IPS DF 6.9 (cell line): Measurements from ENCODE around the gene SLC9C1.

Experiments used
- DNase-seq: peaks from one replicate; pipeline ENCODE4 v3.0.0-alpha.2; 2013; ENCODE audit warnings: low read depth, low spot score
- H3K27ac ChIP-seq: one replicate; pipeline ENCODE4 v1.5.1; 2013; ENCODE audit warnings: low read length, control low read depth
- H3K27me3 ChIP-seq: 2 replicates; pipeline ENCODE4 v1.6.1; 2013; ENCODE audit warnings: mild to moderate bottlenecking, low read length; ENCODE audit not compliant: control insufficient read depth, insufficient read depth
- H3K36me3 ChIP-seq: 2 replicates; pipeline ENCODE4 v1.6.1; 2013; ENCODE audit warnings: low read length; ENCODE audit not compliant: control insufficient read depth, insufficient read depth
- H3K4me1 ChIP-seq: 2 replicates; pipeline ENCODE4 v1.6.1; 2013; ENCODE audit warnings: low read length; ENCODE audit not compliant: control insufficient read depth, insufficient read depth
- H3K4me3 ChIP-seq: 2 replicates; pipeline ENCODE4 v1.5.1; 2013; ENCODE audit warnings: mild to moderate bottlenecking, low read length
- H3K9me3 ChIP-seq: 2 replicates; pipeline ENCODE4 v1.6.1; 2013; ENCODE audit warnings: low read length, inconsistent platforms; ENCODE audit not compliant: control insufficient read depth, insufficient read depth
- WGBS: extraction: QIAGEN DNeasy Blood & Tissue Kit; methylation state at CpG from one replicate; pipeline ENCODE4 v1.1.7; 2013; ENCODE audit warnings: mixed read lengths, missing lambda C conversion rate; ENCODE audit not compliant: insufficient read length, insufficient coverage; 5-methylcytosine and 5-hydroxymethylcytosine counted together

Gene SLC9C1

DNA sequence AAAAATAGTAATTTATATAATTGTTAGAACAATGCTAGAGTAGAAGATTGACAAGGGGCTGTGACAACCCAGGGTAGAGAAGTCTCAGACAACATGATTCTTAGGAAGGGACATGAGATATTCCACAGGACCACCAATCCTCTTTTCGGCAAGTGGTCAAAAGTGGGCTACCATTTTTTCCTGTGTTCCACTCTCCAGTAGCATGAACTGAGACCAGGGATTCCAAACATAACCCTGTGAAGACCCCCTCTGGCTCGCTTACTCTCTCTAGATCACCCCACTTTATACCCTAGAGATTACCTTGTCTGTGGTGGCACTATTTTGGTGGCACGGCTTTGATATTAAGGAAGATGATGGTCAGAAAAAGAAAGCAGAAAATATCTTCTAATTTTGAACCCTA is 161.9 kb downstream of the SLC9C1 start:
- Histone ChIP-seq H3K4me1 (no peaks in the 10 kb centered on the region), H3K27ac (no peak overlapping the region), H3K27me3 (no peaks in the 10 kb centered on the region), H3K36me3 (no peaks in the 10 kb centered on the region), H3K9me3 (no peaks in the 10 kb centered on the region), H3K4me3 (no peak overlapping the region)
- WGBS = no CpG with 5 or more reads among the region's 3 CpGs
- DNase-seq = no peak

DNA sequence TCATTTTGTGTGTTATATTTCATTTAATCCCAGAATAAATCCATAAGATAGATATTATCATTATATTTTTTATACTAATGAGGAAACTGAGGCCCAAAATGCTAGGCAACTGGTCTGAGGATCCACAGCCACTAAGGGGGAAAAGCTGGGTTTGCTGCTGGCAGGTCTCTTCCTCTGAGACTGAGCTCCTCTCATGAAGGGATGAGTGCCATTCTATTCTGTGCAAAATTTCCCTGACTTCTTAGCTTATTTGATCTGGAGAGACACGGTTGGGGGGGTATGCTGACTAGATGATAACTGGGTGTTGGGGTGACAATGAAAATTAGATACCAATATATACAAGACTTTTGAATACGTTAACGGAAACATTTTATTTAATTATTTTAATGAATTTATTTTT is 162.9 kb downstream of the SLC9C1 start:
- H3K4me1 ChIP-seq = no peaks in the 10 kb centered on the region
- no peaks in the 10 kb centered on the region for H3K36me3 ChIP-seq
- H3K27ac ChIP-seq = no peak overlapping the region
- DNase-seq = no peak
- H3K4me3 ChIP-seq = no peak overlapping the region
- no peaks in the 10 kb centered on the region for H3K27me3 ChIP-seq
- no peaks in the 10 kb centered on the region for H3K9me3 ChIP-seq
- no CpG with 5 or more reads among the region's 3 CpGs for WGBS

DNA sequence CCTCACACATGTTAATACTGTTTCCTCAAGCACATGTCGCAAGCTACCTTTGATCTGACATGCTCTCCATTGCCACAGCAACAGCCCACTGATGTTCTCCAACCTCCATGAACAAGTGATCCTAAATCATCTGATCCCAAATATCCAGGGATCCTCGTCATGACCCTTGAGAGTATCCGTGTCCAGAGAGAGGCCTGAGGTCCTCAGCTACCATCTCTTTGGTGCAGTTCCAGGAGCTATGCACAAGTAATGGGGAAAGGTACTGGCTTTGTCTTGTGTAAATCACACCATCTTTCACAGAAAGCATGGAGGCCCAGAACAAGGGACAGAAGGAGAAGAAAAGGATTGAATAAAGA is 163.4 kb downstream of the SLC9C1 start:
- no CpG with 5 or more reads among the region's 3 CpGs for WGBS
- no peaks in the 10 kb centered on the region for H3K9me3 ChIP-seq
- H3K4me1 ChIP-seq = no peaks in the 10 kb centered on the region; the same call in 1 of the 2 replicates
- H3K36me3 ChIP-seq = no peaks in the 10 kb centered on the region
- H3K27ac ChIP-seq = no peak overlapping the region
- no peaks in the 10 kb centered on the region for H3K27me3 ChIP-seq
- no peak for DNase-seq
- H3K4me3 ChIP-seq = no peak overlapping the region

DNA sequence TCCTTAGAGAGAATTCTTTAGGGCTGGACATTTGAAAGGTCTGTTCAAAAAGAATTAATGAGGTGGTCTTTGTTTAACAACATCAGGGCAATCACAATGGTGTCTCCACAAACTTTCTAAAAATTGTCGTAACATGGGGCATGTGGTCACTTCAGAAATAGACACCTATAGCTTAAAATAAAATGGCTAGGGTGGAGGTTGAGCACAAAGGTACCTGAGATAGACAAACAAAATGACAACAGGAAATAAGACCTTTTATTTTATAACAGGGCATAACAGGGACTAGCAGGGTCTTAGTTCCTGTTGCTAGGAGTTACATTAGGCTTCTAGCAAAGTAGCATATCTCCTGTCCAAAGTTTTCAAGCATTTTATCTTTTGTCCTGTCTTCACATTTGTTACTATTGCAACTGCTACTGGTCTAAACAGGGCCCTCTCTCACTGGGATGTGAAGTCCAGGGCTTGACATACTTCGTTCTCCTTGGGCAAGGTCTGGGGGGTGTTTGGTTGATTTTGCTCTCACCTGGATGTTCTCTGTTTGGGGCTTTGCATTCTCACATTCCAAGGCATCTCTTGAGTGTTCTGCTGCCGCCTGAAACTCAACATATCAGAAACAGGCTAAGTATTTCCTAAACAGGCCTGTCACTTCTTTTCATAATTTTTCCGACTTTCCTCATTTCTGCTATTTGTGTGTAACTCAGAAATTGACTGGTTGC is 163.9 kb downstream of the SLC9C1 start:
- WGBS = no CpG with 5 or more reads among the region's 4 CpGs
- H3K4me3 ChIP-seq = no peak overlapping the region
- DNase-seq = no peak
- no peak overlapping the region for H3K27ac ChIP-seq
- H3K9me3 ChIP-seq = no peaks in the 10 kb centered on the region
- no peaks in the 10 kb centered on the region for H3K27me3 ChIP-seq
- no peaks in the 10 kb centered on the region for H3K36me3 ChIP-seq
- H3K4me1 ChIP-seq = no peaks in the 10 kb centered on the region; the same call in 1 of the 2 replicates

DNA sequence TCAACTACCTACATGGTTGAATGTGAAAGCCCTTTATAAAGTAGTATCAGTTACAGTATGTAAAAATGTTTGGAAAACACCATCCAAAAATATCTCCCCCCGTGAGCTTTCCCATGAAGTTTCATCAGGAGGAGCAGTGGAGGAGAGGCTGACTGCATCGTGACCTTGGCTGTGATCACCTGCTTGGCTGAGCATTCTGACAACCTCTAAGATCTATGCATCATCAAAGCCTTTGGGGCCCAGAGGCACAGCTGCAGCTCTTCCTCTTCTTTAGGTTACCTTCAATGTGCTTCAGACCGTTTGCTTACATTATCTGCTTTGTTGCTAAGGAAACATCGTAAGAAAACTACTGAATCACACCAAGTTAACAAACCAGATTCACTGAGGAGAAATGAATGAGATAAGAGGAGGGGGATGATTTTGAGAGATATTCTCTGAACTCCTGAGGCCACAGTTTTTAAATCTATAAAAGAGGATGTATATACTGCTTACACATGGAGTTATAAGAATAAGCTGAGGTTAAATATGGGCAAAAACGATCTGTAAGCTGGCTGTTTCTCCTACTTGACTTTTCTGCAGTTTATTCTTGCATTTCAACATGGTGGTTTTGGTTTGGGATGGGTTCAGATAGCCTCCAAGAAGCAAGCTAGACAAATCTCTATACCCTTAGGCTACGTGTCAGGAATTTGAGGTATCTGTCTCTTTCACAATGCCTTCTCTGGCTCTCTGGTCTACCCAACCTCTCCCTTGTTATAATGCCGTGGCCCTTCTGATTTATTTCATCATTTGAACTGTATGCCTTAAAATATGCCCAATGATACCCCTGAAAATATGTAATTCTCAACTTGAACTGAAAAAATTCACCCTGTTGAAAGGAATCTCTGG is 164.9 kb downstream of the SLC9C1 start:
- no peak overlapping the region for H3K27ac ChIP-seq
- DNase-seq = no peak
- H3K4me3 ChIP-seq = no peak overlapping the region
- H3K9me3 ChIP-seq = no peaks in the 10 kb centered on the region
- no CpG with 5 or more reads among the region's 7 CpGs for WGBS
- H3K36me3 ChIP-seq = no peaks in the 10 kb centered on the region
- no peaks in the 10 kb centered on the region for H3K27me3 ChIP-seq
- no peaks in the 10 kb centered on the region; the same call in 1 of the 2 replicates for H3K4me1 ChIP-seq

DNA sequence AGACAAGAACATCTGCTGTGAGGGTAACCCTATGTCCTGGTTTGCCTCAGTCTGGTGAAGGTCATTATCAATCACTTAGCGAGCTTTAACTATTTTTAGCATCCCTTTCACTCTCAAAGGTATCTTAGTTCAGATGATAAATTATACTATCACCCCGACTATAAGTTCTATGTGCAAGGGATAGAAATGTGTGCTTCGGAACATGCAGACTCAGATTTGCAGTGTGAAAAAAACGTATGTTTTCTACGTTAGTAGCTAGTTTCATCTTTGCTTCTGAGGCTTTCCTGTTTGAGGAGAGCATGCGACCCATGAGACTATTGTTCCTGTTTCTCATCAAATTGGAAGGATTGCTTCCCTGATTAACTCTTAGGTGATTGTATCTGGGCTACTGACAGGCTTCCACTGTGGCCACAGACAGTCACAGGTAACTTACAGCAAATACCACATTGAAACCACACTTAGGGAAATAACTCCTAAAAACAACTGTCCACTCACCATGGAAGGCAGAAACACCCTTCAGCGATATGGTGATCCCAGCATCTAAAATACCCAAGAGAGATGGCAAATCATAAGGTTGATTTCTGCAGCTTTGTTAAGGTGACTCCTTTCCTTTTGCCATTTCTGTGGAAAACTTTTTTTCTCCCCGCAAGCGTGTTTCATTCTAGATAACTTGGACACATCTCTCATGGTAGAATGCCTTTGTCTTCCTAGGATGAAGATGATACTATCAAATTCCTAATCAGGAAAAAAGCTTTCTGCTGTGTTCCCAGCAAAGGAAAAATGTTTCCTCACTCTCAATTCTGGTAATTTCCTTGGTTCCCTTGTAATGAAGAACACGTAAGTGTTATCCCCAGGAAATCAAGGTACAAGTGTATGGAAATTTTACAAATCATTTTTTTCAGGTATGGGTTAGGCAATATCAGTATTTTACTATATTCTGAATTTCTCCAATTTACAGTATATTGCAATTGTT is 166.2 kb downstream of the SLC9C1 start:
- Histone ChIP-seq H3K4me1 (no peaks in the 10 kb centered on the region; the same call in 1 of the 2 replicates), H3K36me3 (no peaks in the 10 kb centered on the region), H3K27ac (no peak overlapping the region), H3K9me3 (no peaks in the 10 kb centered on the region), H3K27me3 (no peaks in the 10 kb centered on the region), H3K4me3 (no peak overlapping the region)
- no peak for DNase-seq
- WGBS = no CpG with 5 or more reads among the region's 10 CpGs

DNA sequence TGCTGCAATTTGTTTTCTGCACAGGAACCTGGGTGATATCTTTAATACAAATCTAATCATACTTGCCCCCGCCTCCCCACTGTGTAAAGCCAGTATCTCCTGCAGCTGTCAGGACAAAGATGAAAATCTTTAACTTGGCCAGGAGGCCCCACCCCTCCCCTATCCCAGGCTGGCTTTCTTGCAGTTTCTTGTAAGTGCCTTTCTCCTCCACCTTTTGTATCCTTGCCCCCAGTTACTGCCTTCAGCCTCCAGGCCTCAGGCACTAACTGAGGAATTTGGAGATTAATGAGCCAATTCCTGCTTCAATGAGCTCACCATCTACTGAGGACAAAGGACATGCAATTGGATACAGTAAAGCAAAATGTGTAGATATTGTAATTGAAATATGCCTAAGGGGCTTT is 167.5 kb downstream of the SLC9C1 start:
- no peaks in the 10 kb centered on the region; the same call in 1 of the 2 replicates for H3K4me1 ChIP-seq

DNA sequence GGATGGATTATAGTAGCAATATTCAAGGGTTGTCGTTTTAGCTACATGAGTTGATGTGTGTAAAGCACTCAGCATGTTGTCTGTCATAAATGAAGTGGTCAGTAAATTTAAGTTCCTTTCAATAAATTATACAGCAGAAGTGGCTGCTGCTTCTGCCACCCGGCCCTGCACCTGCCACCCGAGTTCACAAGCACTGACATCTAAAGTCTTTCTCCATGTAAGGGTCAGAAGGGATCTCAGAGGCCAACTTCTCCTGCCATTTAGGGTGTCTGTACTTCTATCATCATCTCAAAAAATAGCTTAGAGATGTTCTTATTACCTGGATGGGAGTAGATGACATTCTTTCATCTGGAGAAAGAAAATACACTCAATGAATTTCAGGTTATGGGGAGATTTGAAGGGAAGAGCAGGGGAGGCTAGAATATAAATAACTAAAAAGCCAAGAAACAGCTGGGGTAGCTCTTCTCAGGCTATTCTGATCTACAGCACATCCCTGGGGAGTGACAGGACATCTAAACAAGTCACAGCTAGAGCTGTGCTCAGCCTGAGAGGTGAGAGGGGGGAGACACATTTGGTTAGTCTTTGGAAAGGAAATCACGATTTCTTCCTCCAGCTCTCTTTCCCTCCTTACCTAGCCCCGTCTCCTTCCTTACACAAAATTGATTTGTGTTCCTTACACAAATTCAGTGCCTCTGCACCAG is 169.0 kb downstream of the SLC9C1 start:
- H3K9me3 ChIP-seq = no peaks in the 10 kb centered on the region
- no peak for DNase-seq
- no peaks in the 10 kb centered on the region for H3K27me3 ChIP-seq
- no peaks in the 10 kb centered on the region for H3K36me3 ChIP-seq
- no peaks in the 10 kb centered on the region; the same call in 1 of the 2 replicates for H3K4me1 ChIP-seq
- no CpG with 5 or more reads among the region's 5 CpGs for WGBS
- no peak overlapping the region for H3K4me3 ChIP-seq
- no peak overlapping the region for H3K27ac ChIP-seq

More for the DNA sequence above, 167.5 kb downstream of the SLC9C1 start:
- H3K27ac ChIP-seq = no peak overlapping the region
- no peaks in the 10 kb centered on the region for H3K9me3 ChIP-seq
- no peak overlapping the region for H3K4me3 ChIP-seq
- no CpG with 5 or more reads among the region's 1 CpG for WGBS
- DNase-seq = no peak
- H3K36me3 ChIP-seq = no peaks in the 10 kb centered on the region
- no peaks in the 10 kb centered on the region for H3K27me3 ChIP-seq

DNA sequence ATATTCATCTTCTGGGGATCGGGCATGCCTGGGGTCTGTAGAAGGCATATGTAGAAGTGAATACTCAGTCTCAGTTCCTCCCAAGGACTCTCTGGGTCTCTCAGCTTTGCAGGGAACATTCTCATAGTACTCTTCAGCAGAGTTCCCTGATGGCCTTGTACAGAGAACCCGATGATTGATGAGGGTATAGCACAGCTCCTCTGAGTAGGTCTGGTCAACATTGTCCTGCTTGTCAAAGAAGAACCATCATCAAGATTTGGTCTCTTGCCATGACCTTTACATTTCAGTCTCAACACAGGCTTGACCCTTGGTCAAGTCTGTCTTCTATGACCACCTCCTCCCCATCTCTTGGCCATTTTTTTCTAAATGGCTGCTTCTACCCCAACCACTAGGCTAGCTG is 170.5 kb downstream of the SLC9C1 start:
- Histone ChIP-seq H3K27me3 (no peaks in the 10 kb centered on the region), H3K36me3 (no peaks in the 10 kb centered on the region), H3K9me3 (no peaks in the 10 kb centered on the region), H3K4me3 (no peak overlapping the region), H3K4me1 (no peaks in the 10 kb centered on the region; the same call in 1 of the 2 replicates), H3K27ac (no peak overlapping the region)
- DNase-seq = no peak
- no CpG with 5 or more reads among the region's 2 CpGs for WGBS
